ENCODE measurements around the gene LCN10.
A peak's percentile ranks its signal among the peaks of the same experiment; 100 is the strongest.
"Not testable (repeated sequence)": the region's sequence is repeated elsewhere in the genome, so short reads cannot be mapped to it uniquely, and the experiment has no call there.

The LCN10 gene

DNA sequence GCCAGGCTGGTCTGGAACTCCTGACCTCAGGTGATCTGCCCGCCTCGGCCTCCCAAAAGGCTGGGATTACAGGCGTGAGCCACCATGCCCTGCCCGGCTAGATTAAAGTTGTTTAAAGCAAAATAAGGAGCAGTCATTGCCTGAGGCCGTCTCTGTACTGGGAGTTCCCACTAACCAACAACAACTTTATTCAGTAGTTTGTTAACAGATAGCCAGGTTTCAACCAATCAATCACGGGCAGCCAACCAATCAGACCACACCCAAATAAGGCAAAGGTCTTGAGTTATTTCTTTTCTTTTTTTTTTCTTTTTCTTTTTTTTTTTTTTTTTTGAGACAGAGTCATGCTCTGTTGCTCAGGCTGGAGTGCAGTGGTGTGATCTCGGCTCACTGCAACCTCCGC, 38.0 kb downstream of the LCN10 start:
- not testable (repeated sequence) for DNase-seq (ENCODE audit: low read depth in 2 of 2, low spot score in 1 of 2)

DNA sequence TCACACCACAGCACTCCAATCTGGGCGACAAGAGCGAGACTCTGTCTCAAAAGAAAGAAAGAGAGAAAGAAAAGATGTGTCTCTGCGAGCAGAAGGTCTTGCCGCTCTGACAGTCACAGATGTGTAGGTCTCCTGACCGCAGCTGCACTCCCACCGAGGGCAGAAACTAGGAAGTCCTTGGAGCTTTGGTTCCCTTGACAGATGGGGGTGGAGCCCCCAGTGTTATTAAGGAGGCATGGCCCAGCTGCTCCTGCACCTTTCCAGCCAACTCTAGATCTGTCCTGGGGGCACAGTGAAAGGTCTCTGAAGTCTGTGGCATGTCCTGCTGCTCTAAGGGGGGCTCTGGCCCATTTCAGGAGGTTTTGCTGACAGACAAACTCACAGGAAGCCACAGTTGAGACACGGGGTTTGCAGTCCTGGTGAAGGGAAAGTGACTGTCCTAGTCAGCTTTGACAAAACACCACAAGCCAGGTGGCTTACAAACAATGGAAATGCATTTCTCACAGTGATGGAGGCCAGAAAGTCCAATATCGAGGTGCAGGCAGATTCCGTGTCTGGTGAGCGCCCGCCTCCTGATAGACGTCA, 39.4 kb downstream of the LCN10 start:
- no peak for DNase-seq (ENCODE audit: low read depth in 2 of 2, low spot score in 1 of 2)

DNA sequence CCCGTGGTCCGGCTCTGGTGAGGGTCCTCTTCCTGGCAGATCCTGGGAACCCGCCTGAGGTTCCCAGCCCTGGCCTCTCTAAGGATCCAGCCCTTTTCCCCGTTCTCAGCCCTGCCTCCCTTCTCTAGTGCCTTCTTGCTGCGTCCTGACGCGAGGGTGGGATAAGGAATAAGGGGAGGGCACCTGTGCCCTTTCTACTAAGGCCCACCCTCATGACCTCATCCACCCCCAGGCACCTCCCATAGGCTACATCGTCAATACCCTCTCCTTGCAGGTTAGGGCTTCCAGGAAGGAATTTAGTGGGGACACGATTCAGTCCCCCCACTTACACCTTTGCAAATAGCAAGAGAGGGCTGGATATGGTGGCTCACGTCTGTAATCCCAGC, 41.1 kb downstream of the LCN10 start:
- DNase-seq (ENCODE audit: low read depth in 2 of 2, low spot score in 1 of 2): no peak

DNA sequence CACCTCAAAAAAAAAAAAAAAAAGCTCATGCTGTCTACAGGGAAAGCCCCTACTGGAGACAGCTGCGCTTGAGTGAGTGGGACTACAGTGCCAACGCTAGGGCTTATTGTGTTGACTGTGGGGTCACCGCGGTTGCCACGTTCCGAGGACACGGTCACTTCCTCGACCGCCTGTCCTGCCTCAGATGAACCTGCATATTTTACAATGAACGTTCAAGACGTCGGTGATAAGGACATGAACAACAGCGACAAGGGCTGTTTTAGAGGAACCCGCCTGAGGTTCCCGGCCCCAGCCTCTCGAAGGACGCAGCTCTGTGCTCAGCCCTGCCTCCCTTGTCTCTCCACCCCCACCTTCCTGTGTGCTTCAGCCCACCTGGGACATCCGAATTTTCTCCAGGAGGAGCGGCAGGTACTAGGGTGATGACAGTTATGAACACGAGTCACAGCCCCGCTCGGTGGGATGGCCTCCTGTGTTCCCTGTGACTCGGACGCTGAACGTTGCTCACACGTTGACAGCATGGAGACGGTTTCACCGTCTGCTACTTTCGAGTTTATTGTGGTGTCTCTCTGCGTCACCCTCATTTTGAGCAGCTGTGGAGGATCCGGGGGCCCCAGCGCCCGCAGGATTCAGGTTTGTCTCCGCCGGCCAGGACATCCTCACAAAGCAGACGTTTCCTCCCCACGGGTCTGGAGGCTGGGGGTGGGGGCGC, 41.6 kb downstream of the LCN10 start:
- DNase-seq (ENCODE audit: low read depth in 2 of 2, low spot score in 1 of 2): peak in 1 of 2 donors; percentile 11

DNA sequence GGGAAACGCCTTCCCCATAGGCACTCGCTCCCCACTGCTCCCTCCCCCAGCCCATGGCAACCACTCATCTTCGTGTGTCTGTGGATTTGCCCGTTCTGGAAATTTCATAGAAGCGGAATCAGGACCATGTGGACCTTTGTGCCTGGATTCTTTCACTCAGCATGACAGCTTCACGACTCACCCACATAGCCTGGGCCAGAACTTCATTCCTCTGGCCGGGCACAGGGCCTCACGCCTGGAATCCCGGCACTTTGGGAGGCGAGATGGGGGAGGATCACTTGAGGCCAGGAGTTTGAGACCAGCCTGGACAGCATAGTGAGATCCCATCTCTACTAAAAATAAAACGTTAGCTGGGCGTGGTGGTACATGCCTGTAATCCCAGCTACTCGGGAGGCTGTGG, 42.4 kb downstream of the LCN10 start:
- DNase-seq (ENCODE audit: low read depth in 2 of 2, low spot score in 1 of 2): no peak

DNA sequence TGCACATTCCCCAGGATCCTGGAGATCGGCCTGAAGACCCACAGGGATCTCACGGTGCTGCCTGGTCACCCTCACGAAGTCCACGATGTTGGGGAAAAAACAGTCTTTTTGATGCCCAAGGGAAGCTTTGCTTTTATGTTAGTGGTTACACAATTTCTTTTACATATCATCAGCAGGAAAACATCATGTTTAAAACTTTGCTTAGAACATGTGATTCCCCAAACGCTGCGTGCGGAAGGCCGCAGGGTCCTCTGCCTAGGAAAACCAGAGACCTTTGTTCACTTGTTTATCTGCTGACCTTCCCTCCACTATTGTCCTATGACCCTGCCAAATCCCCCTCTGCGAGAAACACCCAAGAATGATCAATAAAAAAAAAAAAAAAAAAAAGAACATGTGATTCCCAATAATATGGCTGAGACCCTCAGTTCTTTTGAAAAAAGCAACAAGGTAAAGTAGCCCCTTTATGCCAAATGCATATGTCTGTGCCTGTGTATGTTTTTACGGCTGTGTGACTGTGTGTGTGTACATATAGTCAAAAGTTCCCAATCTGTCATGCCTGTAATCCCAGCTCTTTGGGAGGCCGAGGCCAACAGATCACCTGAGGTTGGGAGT, 44.0 kb downstream of the LCN10 start:
- DNase-seq (ENCODE audit: low read depth in 2 of 2, low spot score in 1 of 2): no peak

DNA sequence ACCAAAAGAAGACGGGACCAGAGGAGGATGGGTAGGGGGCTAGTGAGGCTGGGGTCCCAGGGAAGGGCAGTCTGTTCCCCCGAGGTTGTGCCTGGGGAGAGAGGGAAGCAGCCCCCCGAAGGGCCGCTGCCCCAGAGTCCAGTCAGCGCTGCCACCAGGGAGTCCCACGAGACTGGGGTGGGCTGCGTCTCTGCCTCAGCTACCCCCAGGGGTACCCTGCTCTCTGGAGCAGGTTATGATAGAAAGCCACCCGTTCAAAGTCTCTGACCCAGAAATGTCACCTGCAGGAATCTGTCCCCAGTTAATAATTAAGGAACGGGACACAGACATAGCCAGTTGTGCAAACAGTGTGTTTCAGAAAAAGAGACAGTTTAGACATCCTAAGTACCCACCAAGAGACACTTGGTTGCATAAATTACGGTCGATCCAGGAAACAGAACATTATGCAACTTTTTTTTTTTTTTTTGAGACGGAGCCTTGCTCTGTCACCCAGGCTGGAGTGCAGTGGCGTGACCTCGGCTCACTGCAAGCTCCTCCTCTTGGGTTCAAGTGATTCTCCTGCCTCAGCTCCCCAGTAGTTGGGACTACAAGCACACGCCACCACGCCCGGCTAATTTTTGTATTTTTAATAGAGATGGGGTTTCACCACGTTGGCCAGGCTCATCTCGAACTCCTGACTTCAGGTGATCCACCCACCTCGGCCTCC, 44.8 kb downstream of the LCN10 start:
- no peak for DNase-seq (ENCODE audit: low read depth in 2 of 2, low spot score in 1 of 2)

DNA sequence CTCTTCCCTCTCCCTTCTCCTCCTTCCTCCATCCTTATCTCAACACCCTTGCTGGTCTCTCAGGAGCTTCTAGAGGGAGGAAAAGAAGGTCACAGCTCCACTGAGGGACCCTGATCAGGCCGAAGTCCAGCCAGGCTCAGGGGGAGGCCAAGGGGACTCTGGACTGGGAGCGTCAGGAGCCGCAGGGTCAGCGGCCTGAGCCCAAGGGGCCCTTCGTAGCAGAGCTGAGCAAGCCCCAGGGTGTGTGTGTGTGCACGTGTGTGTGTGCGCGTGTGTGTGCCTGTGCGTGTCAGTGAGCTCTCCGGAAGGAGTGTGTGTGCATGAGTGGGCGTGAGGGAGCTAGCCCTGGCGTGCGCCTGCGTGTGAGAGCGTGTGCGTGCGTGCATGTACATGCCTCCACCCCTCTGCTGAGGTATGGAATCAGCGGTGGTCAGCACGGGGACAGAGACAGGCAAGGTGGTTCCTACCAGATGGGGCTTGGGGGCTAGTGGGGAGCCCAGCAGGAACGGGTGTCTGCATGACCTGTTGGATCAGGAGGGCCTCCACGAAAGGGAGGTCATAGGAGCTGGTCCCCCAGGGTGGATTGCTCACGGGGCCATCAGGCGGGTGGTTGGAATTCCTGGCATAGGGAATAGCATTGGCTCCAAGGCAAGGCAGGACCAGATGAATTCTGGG, 45.5 kb downstream of the LCN10 start:
- DNase-seq (ENCODE audit: low read depth in 2 of 2, low spot score in 1 of 2): no peak

DNA sequence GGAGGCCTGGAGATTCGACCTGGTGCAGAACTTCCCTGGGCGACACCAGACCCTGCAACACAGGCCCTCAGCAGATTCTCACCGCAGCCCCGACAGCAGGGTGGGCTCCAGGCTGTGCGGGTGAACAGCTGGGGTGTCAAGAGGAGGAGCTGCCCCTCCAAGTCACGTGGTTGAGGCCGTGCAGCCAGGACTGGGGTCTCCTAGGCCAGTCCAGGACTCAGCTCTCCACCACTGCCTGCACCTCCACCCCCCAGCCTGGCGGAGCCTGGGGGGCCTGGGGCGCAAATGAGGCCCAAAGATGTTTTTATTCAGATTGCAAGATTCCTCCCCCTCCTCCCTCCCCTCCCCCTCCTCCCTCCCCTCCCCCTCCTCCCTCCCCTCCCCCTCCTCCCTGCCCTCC, 46.2 kb downstream of the LCN10 start:
- no peak for DNase-seq (ENCODE audit: low read depth in 2 of 2, low spot score in 1 of 2)

DNA sequence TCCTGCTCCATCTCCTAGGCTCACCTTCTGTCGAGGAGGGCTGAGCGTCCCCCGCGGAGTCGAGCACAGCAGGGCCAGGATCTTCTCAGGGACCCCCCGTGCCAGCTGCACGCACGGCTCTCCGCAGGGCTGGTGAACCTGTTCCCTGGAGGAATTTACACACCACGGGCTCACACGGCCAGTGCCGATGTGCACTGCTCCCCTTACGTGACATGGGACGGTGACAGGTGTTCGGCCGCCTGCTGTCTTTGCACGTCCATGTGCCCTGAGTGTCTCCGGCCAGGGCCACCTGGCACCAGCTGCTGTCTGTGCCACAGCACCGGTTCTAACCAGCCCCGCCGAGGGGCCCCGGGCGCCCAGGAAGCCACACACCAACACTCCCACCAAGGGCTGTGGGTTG, 46.8 kb downstream of the LCN10 start:
- DNase-seq (ENCODE audit: low read depth in 2 of 2, low spot score in 1 of 2): no peak

DNA sequence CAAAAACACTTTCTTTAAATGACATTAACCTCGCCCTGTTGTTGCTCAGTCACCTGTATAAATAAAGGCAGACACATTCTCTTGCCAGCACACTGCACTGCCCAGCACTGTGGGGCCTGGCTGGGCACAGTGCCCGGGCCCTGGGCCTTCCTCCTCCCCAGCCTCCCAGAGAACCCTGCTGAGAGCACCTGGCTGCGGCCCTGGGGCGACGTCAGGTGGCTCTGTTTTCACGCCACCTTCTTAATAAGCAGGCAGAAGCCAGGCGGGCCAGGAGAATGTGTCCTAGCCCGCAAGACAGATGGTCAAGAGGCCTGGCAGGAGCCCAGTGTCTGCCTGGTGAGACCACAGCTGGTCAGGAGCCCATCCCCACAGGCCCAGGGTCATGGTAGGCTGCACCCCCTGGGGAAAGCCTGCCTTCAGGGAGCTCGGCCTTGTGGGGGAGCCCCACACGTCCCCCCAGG, 47.3 kb downstream of the LCN10 start:
- DNase-seq (ENCODE audit: low read depth in 2 of 2, low spot score in 1 of 2): no peak

DNA sequence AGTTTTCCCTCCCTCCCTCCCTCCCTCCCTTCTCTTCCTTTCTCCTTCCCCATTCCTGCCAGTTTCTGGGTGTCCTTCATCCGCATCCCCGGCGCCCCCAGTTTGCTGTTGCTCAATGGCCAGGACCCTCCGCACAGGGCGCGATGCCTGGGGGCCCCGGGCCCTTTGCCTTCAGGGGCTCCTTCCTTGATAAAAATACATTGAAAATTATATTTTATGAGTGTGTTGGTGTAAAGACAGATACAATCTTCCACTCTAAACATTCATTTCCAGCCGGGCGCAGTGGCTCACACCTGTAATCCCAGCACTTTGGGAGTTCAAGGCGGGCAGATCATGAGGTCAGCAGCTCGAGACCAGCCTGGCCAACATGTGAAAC, 47.9 kb downstream of the LCN10 start:
- no peak for DNase-seq (ENCODE audit: low read depth in 2 of 2, low spot score in 1 of 2)

DNA sequence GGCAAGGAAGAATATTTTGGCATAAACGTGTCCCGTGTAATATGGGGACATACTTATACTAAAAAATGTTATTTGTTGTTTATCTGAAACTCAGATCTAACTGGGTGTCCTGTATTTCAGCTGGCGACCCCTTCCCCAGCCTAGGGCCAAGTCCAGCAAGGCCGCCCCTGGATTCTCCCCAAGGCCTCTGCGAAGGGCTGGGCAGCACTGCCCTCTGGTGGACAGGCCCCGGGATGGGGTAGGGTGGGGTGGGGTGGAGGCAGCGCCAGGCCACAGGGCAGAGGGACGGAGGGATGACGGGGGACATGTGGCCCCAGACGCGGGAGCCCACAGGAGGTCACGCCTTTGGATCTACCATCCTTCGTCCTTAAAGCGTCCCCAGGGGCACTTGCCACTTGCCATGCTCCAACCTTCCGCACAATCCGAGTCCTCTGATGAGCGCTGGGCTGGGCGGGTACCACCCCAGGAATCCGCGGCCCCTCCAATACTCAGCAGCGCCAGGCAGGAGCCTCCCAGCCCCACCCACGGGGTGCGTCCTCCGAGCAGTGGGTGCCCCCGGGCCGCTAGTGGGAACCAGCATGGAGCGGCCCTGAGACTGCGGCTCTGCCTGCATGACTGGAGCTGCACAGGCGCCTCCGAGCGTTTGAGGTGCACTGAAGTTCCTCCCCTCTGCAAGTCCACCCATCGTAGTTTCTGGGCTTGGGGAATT, 48.4 kb downstream of the LCN10 start:
- no peak for DNase-seq (ENCODE audit: low read depth in 2 of 2, low spot score in 1 of 2)

DNA sequence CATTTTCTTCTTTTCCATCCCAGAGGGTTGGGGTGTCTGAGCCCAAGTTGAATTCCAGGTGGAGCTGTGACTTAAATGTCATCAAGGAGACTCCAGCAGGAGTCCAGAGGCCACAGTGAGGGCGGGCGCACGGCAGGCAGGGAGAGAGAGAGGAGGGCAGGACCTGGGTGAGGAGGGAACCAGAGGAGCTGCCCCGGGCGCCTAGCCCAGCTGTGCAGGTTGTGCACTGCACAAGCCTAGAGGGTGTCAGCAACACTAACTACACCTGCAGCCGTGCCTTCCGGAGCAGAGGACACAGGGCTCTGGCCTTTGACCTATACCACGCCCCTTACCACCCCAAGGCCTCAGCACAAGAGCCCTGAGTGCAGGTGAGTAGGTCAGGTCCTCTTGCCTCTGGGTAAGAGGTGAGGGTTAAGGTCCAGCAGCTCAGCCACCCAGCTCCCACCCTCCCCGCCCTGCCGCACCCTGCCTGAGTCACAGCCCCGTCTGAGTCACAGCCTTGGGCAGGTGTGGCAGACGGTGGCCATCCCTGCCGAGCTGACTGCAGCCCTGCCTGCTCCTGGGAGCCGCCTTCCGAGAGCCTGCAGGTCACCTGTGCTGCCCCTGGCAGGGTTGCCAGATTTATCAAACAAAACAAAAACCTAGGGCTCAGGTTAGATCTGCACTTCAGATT, 49.1 kb downstream of the LCN10 start:
- no peak for DNase-seq (ENCODE audit: low read depth in 2 of 2, low spot score in 1 of 2)

DNA sequence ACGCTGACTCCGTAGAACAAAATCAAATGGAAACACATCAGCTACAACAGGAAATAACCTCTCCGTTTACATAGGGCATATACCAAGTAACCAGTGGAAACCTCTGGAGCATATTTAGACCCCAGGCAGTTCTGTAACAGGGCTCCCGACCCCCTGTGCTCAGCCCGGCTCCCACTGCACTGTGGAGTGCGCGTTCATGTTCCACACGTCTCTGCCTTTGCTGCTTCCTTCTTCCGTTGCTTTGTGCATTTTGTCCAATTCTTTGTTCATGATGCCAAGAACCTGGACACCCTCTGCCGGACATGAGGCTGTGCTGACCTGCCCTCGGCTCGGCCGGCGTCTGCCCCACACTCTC, 49.6 kb downstream of the LCN10 start:
- no peak for DNase-seq (ENCODE audit: low read depth in 2 of 2, low spot score in 1 of 2)

DNA sequence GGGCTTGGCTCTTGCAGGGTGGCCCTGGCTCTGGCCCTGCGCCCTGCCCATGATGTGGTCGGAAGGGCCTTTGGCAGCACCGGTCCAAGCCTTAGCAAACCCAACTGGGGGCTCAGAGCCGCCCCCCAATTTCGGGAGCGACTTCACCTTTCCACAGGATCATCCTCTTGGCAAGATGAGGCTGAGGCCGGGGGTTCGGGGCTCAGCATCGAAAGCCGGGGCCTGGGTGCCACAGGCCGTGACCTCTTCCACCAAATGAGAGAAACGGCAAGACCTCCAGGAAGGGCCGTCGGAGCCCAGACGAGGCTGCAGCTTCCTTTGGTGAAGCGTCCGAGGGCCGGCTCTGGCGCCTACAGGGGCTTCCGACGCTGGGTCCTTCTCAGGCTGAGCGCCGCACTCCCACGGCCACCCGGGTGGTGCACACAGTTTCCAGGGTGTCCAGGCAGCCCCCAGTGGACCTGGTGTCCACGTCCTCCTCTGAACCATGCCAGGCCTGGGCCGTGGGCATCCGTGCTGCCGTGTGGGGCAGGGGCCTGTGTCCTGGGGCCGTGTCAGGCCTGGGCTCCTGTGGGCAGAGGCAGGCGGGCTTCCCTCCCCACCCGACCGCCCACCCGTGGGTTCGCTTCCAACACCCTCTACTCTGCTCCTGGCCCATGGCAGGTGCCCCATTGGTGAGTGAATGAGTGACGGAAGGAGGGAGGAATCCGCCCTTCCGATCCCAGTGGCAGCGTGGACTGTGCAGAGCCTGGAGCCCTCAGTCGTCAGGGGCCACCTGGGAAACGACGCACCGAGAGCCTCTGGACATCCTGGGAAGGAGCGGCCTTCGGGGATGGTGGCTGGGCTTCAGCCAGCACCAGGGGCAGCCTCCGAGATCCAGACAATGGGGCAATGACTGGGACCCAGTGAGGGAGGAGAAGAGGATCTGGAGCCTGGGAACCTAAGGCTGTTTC, 50.3 kb downstream of the LCN10 start:
- no peak for DNase-seq (ENCODE audit: low read depth in 2 of 2, low spot score in 1 of 2)

DNA sequence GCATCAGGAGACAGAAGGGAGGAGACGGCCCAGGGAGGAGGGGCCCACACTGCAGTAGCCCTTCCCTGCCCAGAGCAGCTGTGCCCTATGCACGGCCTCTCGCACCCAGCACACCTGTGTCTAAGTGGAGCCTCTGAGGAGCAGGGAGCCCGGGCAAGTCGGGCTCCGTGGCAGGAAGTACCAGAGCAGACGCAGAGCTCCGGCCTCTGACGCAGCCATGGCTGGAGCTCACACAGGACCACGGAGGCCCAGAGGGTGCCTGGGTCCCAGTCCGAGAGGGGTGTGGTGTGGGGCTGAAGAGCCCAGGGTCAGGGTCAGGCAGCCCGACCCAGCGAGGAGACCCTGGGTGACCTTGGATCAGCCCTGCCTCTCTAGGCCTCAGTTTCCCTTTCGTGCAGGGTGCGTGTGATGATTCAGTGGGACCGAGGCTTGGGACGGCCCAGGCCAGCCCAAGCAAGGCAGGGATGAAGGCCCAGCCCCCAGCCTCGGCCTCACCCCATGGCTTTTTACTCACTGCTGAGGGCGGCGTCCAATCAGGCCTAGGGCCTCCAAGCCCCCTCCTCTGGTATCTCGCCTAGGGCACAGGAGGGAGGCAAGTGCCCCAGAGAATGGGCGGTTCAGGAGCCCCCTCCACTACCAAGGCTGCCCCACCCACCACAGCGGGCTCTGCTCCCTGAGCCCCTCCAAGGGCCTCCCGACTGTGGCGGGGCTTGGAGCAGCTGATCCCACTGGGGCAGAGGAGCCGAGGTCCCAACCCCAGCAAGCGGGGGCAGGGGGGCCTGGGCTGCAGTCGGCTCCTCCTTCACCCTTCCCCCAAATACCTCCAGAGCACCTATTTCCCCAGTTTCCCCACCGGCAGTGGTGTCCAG, 51.2 kb downstream of the LCN10 start:
- no peak for DNase-seq (ENCODE audit: low read depth in 2 of 2, low spot score in 1 of 2)

DNA sequence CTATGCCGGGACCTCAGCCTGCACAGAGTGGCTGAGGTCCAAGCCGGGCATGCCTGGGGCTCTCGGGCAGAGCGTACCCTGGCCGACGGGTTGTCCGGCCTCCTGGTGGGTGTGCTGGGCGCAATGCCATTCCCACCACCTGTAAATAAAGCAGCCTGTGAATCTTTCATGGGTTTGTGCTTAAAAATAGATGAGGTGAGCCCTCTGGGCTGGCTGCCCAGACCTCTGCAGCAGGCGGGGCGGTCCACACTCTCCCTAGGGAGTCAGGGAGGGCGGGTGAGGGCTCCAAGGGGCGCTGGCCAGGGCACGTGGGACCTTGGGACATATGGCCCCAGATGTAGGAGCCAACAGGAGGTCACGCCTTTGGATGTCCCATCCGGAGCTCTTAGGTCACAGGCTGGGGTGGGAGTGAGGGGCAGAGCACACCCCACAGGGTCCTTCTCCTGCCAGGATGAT, 51.9 kb downstream of the LCN10 start:
- DNase-seq (ENCODE audit: low read depth in 2 of 2, low spot score in 1 of 2): no peak

All from stimulated activated CD8-positive, alpha-beta memory T cell treated with anti-CD3 and anti-CD28 coated beads, Interleukin-4, amount 100 ng/mL, for 1 hour (primary cell).